Neural progenitor cell (in vitro differentiated cells): ENCODE measurements around the gene MYOG. TPM values are rescaled to one million over a fixed set of nuclear protein-coding genes. Genes with fewer than 3 reads are reported as not detected.

Experiments
- DNase-seq: peaks from one replicate; pipeline ENCODE4 v3.0.0-alpha.2; 2016; ENCODE audit warnings: low spot score
- H2AFZ ChIP-seq: fragments of 200-600 bp; sonication (generic); replicated peaks from 2 replicates; pipeline ENCODE4 v1.6.1; 2016; ENCODE audit warnings: antibody characterized with exemption
- H3F3A ChIP-seq: fragments of 200-600 bp; sonication (generic); 2 replicates; pipeline ENCODE4 v1.6.1; 2016; ENCODE audit warnings: antibody characterized with exemption, low read depth
- H3K27ac ChIP-seq: fragments of 200-600 bp; sonication (generic); 2 replicates; pipeline ENCODE4 v1.5.1; 2016; ENCODE audit warnings: mild to moderate bottlenecking
- H3K27me3 ChIP-seq: fragments of 200-600 bp; sonication (generic); 2 replicates; pipeline ENCODE4 v1.6.1; 2016; ENCODE audit warnings: mild to moderate bottlenecking, moderate library complexity
- H3K36me3 ChIP-seq: fragments of 200-600 bp; sonication (generic); 2 replicates; pipeline ENCODE4 v1.5.1; 2016
- H3K4me1 ChIP-seq: fragments of 200-600 bp; sonication (generic); 2 replicates; pipeline ENCODE4 v1.6.1; 2016; ENCODE audit warnings: mixed run types
- H3K4me2 ChIP-seq: fragments of 200-600 bp; sonication (generic); 2 replicates; pipeline ENCODE4 v1.6.1; 2016
- H3K4me3 ChIP-seq: fragments of 200-600 bp; sonication (generic); 2 replicates; pipeline ENCODE4 v1.5.1; 2016
- H3K79me2 ChIP-seq: fragments of 200-600 bp; sonication (generic); 2 replicates; pipeline ENCODE4 v1.6.1; 2016; ENCODE audit warnings: low read depth
- H3K9ac ChIP-seq: fragments of 200-600 bp; sonication (generic); 2 replicates; pipeline ENCODE4 v1.6.1; 2016
- H3K9me3 ChIP-seq: fragments of 200-600 bp; sonication (generic); 2 replicates; pipeline ENCODE4 v1.5.1; 2016; ENCODE audit warnings: low read depth
- H4K20me1 ChIP-seq: fragments of 200-600 bp; sonication (generic); 2 replicates; pipeline ENCODE4 v1.6.1; 2016; ENCODE audit warnings: low read depth
- H3K27ac Mint-ChIP-seq: 3 replicates; pipeline ENCODE4 v1.8.0; 2021; ENCODE audit warnings: mixed read lengths
- H3K27me3 Mint-ChIP-seq: 2 replicates; pipeline ENCODE4 v1.8.0; 2022; ENCODE audit warnings: low read depth, mild to moderate bottlenecking, inconsistent platforms, moderate library complexity, mixed read lengths; ENCODE audit not compliant: insufficient read depth
- H3K36me3 Mint-ChIP-seq: 3 replicates; pipeline ENCODE4 v1.8.0; 2021; ENCODE audit warnings: mixed read lengths
- H3K4me1 Mint-ChIP-seq: 3 replicates; pipeline ENCODE4 v1.8.0; 2021; ENCODE audit warnings: mixed read lengths
- H3K4me3 Mint-ChIP-seq: 3 replicates; pipeline ENCODE4 v1.8.0; 2021; ENCODE audit warnings: mild to moderate bottlenecking, moderate library complexity, mixed read lengths
- H3K9me3 Mint-ChIP-seq: 3 replicates; pipeline ENCODE4 v1.8.0; 2020; ENCODE audit warnings: mixed read lengths
- EZH2 ChIP-seq: fragments of 200-600 bp; sonication (generic); IDR thresholded peaks from 2 replicates; pipeline ENCODE4 v1.6.1; 2017; ENCODE audit warnings: antibody characterized with exemption, mild to moderate bottlenecking, moderate library complexity
- EZH2phosphoT487 ChIP-seq: fragments of 200-600 bp; sonication (generic); IDR thresholded peaks from 2 replicates; pipeline ENCODE4 v1.6.1; 2017; ENCODE audit warnings: antibody characterized with exemption
- total RNA-seq: library from RNA; depleted of rRNA; stranded (reverse); fragments of >200 nt; gene quantifications from 2 replicates; pipeline ENCODE4 v1.2.3, GENCODE V29; 2015; ENCODE audit warnings: low replicate concordance
- TF ChIP-seq, protein P1 (sequence below): fragments of 200-600 bp; sonication (generic); IDR thresholded peaks from 2 replicates; pipeline ENCODE4 v1.5.1; 2017; ENCODE audit warnings: antibody characterized with exemption, mild to moderate bottlenecking

Gene MYOG
- total RNA-seq, 1 donor from 2014 or later: not detected

DNA sequence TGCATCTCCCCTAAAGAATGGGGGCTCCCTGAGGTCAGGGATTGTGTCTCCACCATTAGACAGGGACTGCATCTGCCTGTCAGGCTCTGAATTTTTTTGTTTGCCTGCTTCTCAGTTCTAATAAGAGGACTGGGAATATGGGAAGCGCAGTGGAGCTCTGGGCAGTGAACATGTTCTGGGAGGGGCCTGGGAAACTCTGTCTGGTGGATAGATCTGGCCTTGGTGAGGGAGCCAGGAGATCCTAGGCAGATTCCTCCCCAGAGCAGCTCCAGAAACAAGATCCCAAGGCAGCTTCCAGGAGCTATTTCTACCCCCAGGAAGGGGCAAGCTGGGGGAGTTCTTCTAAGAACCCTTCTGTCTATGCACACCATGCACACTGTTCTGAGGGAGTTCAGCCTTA, 12.6 kb upstream of the MYOG start:
- Mint-ChIP-seq H3K27ac (no peak overlapping the region), H3K9me3 (peaks cover 30% of the 10 kb centered on the region), H3K36me3 (no peaks in the 10 kb centered on the region), H3K4me1 (peaks cover 3% of the 10 kb centered on the region), H3K27me3 (peaks cover 4% of the 10 kb centered on the region), H3K4me3 (no peak overlapping the region)
- Histone ChIP-seq H3F3A (peaks cover 5% of the 10 kb centered on the region), H3K4me1 (no peaks in the 10 kb centered on the region), H3K9me3 (peaks cover 16% of the 10 kb centered on the region), H3K4me3 (no peak overlapping the region), H3K27me3 (no peaks in the 10 kb centered on the region), H3K4me2 (no peak overlapping the region), H3K79me2 (no peaks in the 10 kb centered on the region), H3K9ac (no peak overlapping the region), H4K20me1 (no peaks in the 10 kb centered on the region), H3K27ac (no peak overlapping the region), H2AFZ (no peak overlapping the region), H3K36me3 (no peaks in the 10 kb centered on the region)
- no peak for DNase-seq
- no peak for TF ChIP-seq EZH2phosphoT487
- TF ChIP-seq, protein P1, sequence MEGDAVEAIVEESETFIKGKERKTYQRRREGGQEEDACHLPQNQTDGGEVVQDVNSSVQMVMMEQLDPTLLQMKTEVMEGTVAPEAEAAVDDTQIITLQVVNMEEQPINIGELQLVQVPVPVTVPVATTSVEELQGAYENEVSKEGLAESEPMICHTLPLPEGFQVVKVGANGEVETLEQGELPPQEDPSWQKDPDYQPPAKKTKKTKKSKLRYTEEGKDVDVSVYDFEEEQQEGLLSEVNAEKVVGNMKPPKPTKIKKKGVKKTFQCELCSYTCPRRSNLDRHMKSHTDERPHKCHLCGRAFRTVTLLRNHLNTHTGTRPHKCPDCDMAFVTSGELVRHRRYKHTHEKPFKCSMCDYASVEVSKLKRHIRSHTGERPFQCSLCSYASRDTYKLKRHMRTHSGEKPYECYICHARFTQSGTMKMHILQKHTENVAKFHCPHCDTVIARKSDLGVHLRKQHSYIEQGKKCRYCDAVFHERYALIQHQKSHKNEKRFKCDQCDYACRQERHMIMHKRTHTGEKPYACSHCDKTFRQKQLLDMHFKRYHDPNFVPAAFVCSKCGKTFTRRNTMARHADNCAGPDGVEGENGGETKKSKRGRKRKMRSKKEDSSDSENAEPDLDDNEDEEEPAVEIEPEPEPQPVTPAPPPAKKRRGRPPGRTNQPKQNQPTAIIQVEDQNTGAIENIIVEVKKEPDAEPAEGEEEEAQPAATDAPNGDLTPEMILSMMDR: no peak
- TF ChIP-seq EZH2: no peak

DNA sequence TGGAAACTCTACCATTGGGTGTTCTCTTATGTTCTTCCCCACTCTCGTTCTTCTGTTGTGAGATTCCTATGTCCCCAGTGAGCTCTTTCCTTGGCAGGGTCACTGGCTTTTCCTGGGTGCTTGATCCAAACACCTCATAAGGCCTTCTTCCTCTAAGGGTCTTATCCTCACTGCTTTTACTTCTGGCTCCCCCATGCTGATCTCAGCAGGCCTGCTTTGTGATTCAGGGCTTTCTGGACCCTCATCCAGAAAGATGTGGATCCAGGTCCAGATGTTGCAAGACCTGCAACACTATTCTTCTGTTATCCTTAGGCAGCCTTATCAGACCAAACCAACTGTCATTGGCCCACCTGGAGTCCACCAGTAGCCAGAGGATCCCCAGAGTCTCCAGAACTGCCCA, 11.2 kb upstream of the MYOG start:
- Mint-ChIP-seq H3K4me3 (no peak overlapping the region), H3K27me3 (peaks cover 4% of the 10 kb centered on the region), H3K4me1 (no peaks in the 10 kb centered on the region), H3K27ac (no peak overlapping the region), H3K9me3 (peaks cover 30% of the 10 kb centered on the region), H3K36me3 (no peaks in the 10 kb centered on the region)
- H3F3A ChIP-seq: peaks cover 5% of the 10 kb centered on the region
- H3K4me1 ChIP-seq: no peaks in the 10 kb centered on the region
- no peak for DNase-seq
- no peaks in the 10 kb centered on the region for H3K27me3 ChIP-seq
- H3K4me2 ChIP-seq: no peak overlapping the region
- no peak overlapping the region for H2AFZ ChIP-seq
- no peak overlapping the region for H3K4me3 ChIP-seq
- H3K79me2 ChIP-seq: no peaks in the 10 kb centered on the region
- H3K36me3 ChIP-seq: no peaks in the 10 kb centered on the region
- H3K27ac ChIP-seq: no peak overlapping the region
- H3K9ac ChIP-seq: no peak overlapping the region
- no peak for TF ChIP-seq EZH2
- TF ChIP-seq EZH2phosphoT487: no peak
- TF ChIP-seq, protein P1: no peak
- H4K20me1 ChIP-seq: no peaks in the 10 kb centered on the region
- peaks cover 16% of the 10 kb centered on the region for H3K9me3 ChIP-seq

DNA sequence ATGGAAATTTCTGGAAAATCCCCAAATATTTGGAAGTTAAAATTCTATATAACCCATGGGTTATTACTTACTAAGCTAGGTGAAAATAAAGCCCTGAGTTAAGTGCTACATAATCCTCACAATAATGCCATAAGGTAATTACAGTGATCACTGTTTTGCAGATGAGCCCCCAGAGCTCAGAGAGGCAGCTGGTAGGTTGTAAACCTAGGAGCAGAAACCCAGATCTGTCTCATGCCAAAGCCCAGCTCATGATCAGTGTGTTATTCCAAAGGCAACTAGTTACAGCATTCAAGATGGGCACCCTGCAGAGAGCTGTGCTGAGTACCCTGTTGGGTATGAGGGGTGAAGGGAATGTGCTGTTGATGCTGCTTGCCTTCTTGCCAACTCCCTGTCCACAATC, 10.8 kb upstream of the MYOG start:
- Mint-ChIP-seq H3K36me3 (no peaks in the 10 kb centered on the region), H3K27ac (no peak overlapping the region), H3K27me3 (peaks cover 4% of the 10 kb centered on the region), H3K4me1 (no peaks in the 10 kb centered on the region), H3K9me3 (peaks cover 30% of the 10 kb centered on the region), H3K4me3 (no peak overlapping the region)
- no peak overlapping the region for H3K4me2 ChIP-seq
- no peaks in the 10 kb centered on the region for H3K27me3 ChIP-seq
- H4K20me1 ChIP-seq: no peaks in the 10 kb centered on the region
- H3K27ac ChIP-seq: no peak overlapping the region
- no peak overlapping the region for H2AFZ ChIP-seq
- no peaks in the 10 kb centered on the region for H3K4me1 ChIP-seq
- H3K9ac ChIP-seq: no peak overlapping the region
- H3F3A ChIP-seq: peaks cover 5% of the 10 kb centered on the region
- no peak for TF ChIP-seq EZH2
- TF ChIP-seq, protein P1: no peak
- TF ChIP-seq EZH2phosphoT487: no peak
- no peaks in the 10 kb centered on the region for H3K79me2 ChIP-seq
- no peak for DNase-seq
- no peak overlapping the region for H3K4me3 ChIP-seq
- no peaks in the 10 kb centered on the region for H3K36me3 ChIP-seq
- peaks cover 16% of the 10 kb centered on the region for H3K9me3 ChIP-seq
